T-helper 9 cell (primary cell): ENCODE measurements around the gene S1PR2.
A peak's percentile ranks its signal among the peaks of the same experiment; 100 is the strongest.
"Not testable (repeated sequence)": the region's sequence is repeated elsewhere in the genome, so short reads cannot be mapped to it uniquely, and the experiment has no call there.

Source experiments
- DNase-seq: peaks from one replicate; pipeline ENCODE4 v3.0.0-alpha.2; 2020

S1PR2 gene

DNA sequence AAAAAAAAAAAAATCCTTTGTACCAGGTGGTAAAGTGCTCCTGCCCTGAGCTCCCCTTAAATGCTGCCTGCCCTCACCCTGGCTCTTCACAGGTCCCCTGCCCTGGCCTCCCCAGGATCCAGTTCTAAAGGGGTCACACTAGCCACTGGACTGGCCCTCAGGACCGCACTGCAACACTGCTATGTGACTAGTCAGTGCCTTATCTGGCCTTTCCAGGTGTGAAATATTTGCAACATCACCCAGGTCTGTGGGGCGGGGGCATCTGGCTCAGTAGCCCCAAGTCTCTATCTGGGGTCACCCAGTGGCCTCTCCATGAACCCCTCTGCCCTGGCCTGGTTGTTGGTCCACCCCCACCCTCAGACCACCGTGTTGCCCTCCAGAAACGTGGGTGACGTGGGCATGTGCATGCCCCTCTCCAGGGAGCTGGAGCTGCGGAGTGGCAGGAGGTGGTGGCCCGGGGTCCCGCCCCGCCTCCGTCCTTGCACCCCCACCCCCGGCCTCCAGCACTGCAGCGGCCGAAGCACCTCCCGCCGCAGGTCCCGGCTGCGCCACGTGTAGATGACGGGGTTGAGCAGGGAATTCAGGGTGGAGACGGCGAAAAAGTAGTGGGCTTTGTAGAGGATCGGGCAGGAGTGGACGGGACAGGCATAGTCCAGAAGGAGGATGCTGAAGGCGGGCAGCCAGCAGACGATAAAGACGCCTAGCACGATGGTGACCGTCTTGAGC is 7.5 kb downstream of the S1PR2 start:
- no peak for DNase-seq

DNA sequence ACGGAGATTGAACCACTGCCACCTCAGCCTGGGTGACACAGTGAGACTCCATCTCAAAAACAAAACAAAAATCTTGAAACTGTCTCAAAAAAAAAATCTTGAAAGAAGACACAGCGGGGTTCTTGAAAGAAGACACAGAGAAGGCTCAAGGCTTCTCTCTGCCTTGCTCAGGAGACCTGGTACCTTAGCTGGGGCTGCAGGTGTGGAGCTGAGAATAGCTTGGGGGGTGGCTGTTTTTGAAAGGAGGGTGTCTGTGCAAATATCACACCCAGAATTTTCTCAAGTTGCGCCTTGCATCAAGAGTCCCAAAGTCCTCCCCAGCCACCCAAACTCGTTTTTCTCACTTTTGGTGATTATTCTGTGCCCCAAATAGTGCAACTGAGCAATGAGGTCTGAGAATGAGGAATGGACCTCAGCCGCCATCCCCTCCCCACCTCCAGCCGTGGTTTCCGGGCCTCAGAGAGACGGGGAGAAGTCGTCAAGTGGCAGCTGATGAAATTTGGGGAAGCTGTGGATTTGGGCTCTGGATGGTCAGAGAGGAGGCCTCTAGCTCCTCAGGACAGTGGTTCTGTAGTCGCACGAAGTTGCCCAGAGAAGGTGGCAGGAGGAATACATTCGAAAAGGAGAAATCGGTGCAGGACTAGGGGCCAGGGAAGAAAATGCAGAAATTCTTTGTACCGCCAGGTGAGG is 8.8 kb downstream of the S1PR2 start:
- no peak for DNase-seq

DNA sequence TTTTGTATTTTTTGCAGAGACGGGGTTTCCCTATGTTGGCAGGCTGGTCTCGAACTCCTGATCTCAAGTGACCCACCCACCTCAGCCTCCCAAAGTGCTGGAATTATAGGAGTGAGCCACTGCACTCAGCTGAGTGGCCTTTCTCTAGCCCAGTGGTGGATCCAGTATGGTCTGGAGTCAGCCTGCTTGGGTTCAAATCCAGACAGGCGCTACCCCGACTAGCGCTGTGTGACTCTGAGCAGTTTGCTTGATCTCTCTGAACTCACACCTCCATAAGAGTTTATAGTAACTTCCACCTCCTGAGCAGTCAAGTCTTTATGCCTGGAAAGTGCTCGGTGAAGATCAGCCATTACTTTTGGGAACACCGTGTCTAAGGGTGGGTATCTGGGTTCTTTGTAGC is 10.4 kb downstream of the S1PR2 start:
- DNase-seq, result no peak

DNA sequence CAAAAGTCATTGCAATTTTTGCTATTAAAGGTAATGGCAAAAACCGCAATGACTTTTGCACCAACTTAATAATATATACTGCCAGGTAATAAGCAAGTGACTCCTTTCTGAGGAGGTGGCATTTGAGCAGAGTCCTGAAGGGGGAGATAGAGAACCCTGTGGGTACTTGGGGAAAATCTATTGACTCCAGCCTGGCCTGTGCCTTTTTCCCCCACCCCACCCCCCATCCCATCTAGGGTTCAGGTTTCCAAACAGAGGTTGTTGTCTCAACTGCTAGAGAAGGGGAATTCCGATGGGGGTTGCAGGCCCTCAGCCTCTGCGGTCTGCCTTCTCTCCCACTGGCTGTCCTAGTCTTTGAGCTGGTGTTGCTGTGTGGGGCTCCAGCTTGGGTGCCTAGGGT is 11.5 kb downstream of the S1PR2 start:
- DNase-seq, result peak; percentile 25

DNA sequence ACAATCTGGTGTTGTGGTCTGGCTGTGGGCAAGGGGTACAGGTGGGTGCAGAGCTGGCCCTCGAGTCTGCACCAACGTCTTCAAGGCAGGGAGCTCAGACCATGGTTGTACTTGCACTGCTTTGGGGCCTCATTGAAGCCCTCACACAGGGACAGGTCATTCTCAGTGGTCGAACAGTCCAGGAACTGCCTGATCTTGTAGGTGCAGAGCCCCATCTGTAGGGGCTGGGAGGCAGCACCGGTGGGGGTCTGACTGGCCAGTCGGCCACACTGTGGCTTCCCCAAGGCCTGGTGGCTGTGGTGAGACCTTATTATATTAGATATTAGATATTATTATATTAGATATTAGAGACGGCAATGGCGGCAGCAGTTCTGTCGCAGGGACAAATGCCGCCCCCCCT is 14.0 kb downstream of the S1PR2 start:
- DNase-seq, result no peak

DNA sequence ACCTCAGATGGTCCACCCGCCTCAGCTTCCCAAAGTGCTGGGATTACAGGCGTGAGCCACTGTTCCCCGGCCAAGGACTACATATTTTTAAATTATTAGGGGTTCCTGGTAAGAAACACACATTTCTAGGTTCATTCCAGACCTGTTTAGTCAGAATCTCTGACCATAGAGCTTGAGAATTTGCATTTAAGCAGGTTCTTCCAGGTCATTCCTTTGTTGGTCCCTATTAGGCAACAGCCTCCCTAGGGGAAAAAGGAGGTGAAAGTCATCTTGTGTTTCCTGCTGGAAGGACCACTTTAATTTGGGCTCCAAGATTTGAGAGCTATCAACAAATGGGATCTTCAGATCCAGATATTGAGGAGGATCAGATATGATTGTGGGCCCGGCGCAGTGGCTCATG is 16.3 kb downstream of the S1PR2 start:
- DNase-seq, result no peak

DNA sequence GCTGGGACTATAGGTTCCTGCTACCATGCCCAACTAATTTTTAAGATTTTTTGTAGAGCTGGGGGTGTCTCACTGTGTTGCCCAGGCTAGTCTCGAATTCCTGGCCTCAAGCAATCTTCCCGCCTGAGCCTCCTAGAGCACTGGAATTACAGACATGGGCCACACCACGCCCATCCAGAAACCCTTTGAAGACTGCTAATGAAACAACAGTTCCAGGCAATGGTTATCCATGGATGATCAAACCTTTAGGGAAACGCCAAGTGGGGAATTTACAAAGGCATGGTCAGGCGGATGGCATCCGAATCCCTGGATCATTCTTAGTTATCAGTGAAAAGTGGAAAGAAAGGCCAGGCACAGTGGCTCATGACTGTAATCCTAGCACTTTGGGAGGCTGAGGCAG is 19.4 kb downstream of the S1PR2 start:
- DNase-seq, result no peak

DNA sequence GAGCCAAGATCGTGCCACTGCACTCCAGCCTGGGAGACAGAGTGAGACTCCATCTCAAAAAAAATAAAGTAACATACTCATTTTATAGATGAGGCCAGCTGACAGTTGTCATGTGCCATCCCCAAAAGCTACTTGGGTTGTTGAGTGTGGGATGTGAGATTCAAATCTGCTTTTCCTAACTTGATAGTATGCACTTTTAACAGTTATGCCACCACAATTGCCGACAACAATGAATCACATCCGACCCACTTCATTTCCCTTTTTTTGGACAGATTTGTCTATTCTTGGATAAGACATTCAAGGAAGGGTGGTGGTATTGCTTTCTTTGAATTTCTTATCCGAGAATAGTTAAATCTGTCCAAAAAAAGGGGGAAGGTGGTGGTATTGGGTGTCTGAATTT is 20.1 kb downstream of the S1PR2 start:
- DNase-seq, result no peak

DNA sequence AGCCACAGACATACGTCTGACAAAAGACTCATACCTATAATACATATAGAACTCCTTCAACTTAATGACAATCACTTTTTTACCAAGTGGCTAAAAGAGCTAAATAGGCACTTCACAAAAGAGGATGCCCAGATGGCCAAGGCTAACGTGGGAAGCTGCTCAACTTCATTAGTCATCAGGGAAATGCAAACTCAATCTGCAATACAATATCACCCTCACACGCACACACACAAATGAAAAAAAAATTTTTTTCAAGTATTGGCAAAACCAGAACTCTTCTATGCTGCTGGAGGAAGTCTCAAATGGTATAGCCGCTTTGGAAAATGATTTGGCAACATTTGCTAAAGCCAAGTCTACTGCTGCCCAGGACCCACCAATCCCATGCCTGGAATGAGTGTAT is 21.8 kb downstream of the S1PR2 start:
- DNase-seq, result no peak

DNA sequence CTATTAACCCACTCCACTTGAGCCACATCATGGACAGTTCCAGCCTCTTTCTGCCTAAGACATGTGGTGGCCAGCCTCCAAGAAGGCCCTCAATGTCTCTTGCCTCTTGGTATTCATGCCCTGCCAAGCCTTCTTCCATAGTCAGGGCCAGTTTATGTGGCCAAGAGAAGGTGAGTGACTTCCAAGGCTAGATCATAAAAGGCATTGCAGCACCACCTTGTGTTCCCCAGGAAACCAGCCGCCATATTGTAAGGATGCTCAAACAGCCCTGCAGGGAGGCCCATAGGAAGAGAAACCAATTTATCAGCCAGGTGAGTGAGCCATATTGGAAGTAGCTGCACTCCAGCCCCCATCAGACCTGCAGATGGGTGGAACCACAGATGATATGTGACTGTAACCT is 24.1 kb downstream of the S1PR2 start:
- no peak for DNase-seq

DNA sequence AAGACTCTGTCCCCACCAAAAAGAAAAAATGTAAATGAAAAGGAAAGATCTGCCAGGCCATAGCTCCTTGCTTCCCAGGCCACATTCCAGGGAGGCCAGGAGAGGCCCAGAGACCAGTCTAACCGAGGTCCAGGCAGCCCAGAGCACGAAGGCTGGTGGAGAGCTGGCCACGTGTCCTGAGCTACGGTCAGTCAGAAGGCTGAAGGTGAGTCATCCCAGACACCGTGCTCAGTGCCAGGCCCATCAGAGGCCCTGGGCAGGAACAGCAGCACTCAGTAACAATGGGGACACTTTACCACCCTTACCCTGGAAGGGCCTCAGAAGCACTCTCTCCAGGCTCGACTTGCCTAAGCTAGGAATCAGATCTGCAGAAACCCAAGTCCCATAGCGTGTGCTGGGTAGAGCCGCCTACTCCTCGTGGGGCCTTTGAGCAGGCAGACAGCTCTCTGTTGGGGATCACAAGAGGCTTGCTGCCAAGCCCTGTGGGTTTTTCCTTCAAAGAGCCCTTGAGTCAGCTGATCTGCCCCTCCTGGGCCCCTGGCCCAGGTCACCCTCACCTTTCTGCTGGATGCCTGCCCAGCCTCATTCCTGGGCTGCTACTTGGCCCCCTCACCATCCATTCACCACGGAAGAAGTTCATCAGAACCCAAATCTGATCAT is 24.8 kb downstream of the S1PR2 start:
- no peak for DNase-seq

DNA sequence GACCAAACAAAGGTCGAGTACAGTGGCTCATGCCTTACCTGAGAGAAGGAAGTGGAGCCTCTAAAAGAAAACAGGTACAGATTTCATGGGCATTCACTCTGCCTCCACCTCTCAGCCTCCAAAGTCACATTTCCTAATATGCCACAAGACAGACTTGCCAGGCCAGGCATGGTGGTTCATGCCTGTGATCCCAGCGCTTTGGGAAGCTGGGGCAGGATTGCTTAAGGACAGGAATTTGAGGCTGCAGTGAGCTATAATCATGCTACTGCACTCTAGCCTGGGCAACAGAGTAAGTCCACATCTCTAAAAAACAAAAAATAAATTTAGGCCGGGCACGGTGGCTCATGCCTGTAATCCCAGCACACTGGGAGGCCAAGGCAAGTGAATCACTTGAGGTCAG is 25.5 kb downstream of the S1PR2 start:
- no peak for DNase-seq

DNA sequence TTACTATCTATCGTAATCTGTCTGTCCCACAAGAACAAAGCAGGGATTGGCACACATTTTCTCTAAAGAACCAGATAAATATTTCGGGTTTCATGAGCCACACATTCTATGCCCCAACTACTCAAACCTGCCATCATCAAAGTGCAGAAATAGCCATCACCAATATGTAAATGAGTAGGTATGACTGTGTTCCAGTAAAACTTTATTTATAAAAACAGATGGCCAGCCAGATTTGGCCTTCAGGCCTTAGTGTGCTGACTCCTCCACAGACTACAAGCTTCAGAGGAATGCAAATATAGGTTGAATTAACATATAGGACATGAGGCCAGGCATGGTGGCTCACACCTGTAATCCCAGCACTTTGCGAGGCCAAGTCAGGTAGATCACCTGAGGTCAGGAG is 27.4 kb downstream of the S1PR2 start:
- DNase-seq, result no peak

DNA sequence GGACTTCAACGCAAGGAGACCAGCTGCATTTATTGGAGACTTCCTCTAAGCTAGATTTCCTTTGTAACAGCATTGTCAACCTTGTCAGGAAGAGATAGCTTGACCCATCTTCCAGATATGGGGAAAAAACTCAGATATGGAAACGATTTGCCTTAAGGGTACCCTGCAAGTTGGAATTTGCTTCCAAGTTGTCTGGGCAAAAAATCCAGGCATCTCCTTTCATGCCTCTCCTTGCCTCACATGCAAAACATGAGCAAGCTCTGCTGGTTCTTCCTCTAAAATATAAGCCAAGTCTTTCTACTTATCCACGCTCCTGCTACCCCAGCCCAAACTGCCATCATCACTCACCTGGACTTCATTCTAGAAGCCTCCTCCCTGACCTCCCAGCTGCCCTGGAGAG is 30.0 kb downstream of the S1PR2 start:
- no peak for DNase-seq

DNA sequence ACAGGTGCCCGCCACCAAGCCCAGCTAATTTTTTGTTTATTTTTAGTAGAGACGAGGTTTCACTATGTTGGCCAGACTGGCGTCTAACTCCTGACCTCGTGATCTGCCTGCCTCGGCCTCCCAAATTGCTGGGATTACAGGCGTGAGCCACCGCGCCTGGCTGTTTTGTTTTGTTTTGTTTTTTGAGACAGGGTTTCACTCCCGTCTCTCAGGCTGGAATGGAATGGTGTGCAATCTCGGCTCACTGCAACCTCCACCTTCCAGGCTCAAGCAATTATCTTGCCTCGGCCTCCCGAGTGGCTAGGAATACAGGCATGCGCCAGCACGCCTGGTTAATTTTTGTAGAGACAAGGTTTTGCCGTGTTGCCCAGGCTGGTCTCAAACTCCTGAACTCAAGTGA is 31.0 kb downstream of the S1PR2 start:
- DNase-seq, result not testable (repeated sequence)

DNA sequence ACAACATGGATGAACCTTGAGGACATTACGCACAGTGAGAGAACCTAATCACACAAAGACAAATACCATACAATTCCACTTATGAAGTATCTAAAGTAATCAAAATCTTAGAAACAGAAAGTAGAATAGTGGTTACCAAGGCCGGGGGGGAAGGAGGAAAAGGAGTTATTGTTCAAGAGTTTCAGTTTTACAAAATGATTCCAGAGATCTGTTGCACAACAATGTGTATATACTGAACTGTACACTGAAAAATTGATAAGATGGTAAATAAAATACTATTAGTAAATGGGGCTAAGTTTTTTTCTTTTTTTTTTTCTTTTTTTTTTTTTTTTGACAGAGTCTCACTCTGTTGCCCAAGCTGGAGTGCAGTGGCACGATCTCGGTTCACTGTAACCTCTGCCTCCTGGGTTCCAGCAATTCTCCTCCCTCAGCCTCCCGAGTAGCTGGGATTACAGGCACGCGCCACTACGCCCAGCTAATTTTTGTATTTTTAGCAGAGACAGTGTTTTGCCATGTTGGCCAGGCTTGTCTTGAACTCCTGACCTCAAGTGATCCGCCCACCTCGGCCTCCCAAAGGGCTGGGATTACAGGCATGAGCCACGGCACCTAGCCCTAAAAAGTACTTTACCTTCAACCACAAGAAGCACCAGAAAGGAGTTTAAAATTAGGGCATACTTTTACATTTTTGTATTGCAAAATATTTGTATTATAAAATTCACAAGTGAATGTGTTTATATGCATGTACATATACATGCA is 32.1 kb downstream of the S1PR2 start:
- not testable (repeated sequence) for DNase-seq

DNA sequence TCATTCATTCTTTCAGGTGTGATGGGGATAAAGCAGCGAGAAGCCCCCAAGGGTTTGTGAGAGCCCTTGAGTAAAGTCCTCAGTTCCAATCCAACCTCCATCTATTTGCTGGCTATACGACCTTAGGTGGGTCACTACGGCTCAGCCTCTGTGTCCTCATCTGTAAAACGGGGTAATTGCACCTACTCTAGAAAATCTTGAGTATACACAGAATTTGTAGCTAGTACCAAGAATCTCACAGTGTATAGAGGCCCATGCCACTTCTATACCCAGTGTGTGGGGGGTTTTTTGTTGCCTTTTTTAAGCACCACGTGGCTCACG is 36.0 kb downstream of the S1PR2 start:
- DNase-seq, result no peak

DNA sequence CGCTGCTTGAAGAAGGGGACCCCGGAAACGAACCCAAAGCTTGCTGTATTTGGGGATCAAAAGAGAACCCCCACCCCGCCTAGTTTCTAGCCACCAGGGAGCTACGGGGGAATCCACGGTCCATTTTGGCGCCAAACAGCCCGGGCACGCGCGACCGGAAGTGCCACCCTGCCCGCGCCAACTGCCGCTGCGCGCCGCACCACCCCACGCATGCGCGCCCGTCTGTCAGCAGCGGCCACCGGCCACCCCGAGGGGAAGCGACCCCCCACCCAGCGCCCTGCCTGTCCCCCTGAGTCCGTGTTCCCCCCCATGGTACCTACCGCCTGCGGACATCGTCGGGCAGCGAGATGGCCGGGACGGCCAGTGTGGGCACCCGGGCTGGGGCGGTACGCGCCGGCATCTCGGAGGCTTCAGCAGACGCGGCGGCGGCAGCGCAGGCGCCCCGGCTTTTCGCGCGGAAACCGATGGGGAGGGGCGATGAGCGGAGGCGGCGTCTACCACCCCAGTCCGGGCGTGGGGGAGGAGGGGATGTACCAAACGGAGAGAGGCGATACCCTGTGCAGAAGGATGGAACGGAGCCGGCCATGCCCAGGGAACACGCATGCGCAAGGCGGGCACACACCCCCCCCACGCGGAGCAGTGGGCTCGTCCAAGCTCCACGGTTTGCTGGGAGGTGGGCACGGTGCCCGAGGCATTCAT is 36.5 kb downstream of the S1PR2 start, which contains the start of gene DNMT1:
DNMT1 (minus strand) TSS at position 454 of the 699 bp plus-strand sequence; CDS start at position 400, 54 bp downstream.
- peak; percentile 90 for DNase-seq

DNA sequence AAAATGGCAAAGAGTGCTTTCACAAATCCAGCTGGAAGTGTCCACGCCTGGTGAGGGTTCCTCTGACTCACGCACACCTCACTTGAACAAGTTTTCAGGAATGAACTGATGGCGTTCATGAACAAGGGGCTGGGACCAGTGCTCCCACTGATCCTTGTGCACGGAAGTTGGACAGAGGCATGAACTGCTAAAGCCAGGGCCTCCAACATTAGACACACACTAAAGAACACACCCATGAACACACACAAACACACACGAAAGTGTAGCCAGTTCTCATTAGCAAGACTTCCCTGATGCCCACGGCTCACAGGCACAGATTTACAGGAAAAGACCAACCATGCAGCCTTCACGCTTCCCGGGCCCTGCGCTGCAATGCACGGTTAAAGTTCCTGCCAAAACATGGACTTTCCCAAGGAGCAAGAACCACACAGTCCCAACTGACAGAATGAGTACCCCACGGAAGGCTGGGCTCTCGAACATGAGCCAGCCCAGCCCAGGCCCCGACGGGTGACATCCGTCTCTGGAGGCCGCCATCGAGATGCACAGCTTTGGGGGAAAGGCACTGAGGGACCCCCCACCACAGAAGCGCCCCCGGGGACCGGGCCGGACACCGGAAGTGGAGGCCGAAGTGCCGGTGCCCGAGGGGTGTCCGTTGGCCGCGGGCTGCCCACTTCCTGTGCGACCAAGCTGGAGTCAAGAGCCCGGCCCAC is 37.2 kb downstream of the S1PR2 start:
- peak; percentile 12 for DNase-seq

DNA sequence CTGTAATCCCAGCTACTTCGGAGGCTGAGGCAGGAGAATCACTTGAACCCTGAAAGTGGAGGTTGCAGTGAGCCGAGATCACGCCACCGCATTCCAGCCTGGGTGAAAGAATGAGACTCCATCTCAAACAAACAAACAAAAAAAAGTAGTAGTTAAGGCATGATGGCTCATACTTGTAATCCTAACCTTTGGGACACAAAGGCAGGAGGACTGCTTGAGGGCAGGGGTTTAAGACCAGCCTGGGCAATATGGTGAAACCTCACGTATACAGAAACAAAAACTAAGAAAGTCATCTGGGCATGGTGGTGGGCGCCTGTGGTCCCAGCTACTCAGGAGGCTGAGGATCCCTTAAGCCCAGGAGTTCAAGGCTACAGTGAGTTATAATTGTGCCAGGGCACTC is 38.2 kb downstream of the S1PR2 start:
- DNase-seq, result no peak

DNA sequence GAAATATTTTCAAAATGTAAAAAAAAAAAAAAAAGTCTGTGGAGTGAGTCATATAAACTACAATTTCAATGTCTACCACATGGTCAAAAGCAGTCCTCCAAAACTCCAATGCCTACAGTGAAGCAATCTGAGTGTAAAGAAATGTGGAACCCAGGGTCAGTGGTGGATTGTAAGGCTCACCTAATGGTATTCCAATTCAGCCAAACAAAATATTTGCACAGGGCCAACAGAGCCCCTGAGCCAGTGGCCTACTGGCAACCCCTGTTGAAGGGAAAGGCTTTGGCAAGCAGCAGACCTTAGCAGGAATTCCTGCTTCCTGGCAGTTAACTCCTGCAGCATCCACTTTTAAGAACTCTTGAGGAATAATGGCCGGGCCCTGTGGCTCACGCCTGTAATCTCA is 39.8 kb downstream of the S1PR2 start:
- no peak for DNase-seq

DNA sequence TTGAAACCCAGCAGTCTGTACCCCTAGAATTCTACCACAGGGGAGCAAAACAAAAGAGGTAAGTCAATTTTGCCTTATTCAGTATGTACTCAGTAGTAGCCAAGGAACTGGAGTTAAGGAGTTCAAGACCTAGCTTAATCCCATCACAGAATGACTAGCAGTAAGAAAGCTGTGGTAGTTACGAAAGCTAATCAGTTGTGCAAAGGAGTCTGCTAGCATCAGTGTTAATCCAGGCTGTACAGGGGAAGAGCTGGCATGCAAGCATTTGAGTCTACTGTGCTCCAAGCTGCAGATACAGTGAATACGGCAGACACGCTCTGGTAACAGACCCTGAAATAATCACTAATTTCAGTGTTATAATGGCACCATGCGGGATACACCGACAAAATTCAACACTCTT is 41.1 kb downstream of the S1PR2 start:
- DNase-seq, result no peak
